ENCODE results near the gene BBS9.

Gene BBS9

DNA sequence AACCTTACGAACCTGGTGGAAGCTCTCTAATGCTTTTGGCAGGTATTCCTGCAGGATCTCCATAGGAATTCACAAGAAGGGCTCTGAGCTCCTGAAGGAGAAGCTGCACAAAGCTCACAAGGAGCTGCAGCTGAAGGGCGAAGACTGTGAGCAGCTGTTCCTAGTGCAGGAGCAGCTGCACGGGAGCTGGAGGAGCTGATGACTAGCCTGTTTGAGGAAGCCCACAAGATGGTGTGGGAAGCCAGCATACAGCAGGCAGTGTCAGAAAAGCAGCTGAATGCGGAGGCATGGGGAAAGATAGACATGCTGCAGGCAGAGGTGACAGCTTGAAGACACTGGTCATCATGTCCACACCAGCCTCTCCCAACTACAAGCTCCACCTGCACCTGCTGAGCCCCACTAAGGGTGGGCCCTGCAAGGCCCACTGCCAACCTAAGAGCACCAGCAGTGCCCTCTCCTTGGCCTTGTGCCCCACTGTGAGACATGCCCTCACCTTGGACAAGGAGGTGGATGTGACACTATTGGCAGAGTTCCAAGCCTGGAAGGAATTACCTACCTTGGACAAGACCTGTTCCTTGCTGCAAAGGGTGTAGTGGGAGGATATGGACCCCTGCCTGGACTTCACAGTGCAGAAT is 250.6 kb downstream of the BBS9 start:
- TF ChIP-seq, protein P1, sequence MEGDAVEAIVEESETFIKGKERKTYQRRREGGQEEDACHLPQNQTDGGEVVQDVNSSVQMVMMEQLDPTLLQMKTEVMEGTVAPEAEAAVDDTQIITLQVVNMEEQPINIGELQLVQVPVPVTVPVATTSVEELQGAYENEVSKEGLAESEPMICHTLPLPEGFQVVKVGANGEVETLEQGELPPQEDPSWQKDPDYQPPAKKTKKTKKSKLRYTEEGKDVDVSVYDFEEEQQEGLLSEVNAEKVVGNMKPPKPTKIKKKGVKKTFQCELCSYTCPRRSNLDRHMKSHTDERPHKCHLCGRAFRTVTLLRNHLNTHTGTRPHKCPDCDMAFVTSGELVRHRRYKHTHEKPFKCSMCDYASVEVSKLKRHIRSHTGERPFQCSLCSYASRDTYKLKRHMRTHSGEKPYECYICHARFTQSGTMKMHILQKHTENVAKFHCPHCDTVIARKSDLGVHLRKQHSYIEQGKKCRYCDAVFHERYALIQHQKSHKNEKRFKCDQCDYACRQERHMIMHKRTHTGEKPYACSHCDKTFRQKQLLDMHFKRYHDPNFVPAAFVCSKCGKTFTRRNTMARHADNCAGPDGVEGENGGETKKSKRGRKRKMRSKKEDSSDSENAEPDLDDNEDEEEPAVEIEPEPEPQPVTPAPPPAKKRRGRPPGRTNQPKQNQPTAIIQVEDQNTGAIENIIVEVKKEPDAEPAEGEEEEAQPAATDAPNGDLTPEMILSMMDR (conservative IDR thresholded peaks at IDR 0.05; ENCODE audit: control insufficient read depth, insufficient read depth, low read depth, low read length), result no peak
- no peak overlapping the region for H3K4me3 ChIP-seq (ENCODE audit: control insufficient read depth, low read depth, low read length)
- no peak for DNase-seq (ENCODE audit: low read depth)

DNA sequence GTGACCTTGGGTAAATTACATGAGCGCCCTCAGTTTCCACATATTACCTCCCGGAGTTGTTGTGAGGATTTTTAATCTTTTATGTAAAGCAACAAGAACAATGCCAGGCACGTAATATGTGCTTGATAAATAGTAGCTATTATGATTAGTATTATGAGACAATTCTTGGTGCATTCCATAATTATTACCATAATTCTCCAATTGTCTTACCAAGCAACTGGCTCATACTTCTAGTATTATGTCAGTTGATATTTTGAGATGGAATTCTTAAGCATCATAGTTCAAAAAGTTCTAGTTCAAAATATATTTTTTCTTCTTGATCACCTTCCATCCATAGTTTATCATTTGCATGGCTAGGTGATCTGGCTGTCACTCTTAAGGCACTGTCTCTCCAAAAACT is 259.0 kb downstream of the BBS9 start:
- TF ChIP-seq, protein P1 (conservative IDR thresholded peaks at IDR 0.05; ENCODE audit: control insufficient read depth, insufficient read depth, low read depth, low read length), result no peak
- no peak overlapping the region for H3K4me3 ChIP-seq (ENCODE audit: control insufficient read depth, low read depth, low read length)
- no peak for DNase-seq (ENCODE audit: low read depth)

DNA sequence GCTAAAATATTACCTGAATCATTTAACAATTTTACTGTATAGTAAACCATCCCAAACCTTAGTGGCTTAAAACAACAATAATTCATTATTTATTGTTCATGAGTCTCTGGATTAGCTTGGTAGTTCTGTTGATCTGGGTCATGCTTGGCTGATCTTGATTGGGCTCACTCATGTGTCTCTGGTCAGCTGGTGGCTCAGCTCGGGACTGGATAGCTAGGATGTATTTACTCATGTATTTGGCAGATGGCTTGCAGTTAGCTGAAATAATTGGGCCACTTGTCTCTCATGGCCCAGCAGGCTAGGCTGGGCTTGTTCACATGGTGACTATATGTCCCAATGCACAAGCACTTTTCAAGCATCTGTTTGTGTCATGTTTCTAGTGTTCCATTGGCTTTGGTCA is 262.8 kb downstream of the BBS9 start:
- DNase-seq (ENCODE audit: low read depth), result no peak
- no peak overlapping the region for H3K4me3 ChIP-seq (ENCODE audit: control insufficient read depth, low read depth, low read length)
- TF ChIP-seq, protein P1 (conservative IDR thresholded peaks at IDR 0.05; ENCODE audit: control insufficient read depth, insufficient read depth, low read depth, low read length), result no peak

DNA sequence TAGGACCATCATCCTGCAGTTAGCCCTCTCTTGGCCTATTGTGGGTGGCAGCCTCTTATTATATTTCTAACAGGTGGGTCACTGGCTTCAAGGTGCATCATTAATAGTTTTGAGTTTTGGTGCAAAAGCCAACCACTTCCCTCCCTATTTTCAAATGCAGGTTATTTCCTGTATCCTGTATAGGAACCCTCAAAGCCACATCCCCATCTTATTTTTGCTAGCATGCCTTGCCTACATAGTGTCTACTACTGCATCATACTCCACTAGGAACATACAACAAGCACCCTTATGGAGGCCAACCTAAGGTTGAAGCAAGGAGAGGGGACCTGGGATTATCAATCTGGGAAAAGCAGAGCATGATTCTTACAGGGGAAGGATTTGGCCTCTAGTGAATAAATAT is 264.4 kb downstream of the BBS9 start:
- H3K4me3 ChIP-seq (ENCODE audit: control insufficient read depth, low read depth, low read length), result no peak overlapping the region
- TF ChIP-seq, protein P1 (conservative IDR thresholded peaks at IDR 0.05; ENCODE audit: control insufficient read depth, insufficient read depth, low read depth, low read length), result no peak
- no peak for DNase-seq (ENCODE audit: low read depth)

DNA sequence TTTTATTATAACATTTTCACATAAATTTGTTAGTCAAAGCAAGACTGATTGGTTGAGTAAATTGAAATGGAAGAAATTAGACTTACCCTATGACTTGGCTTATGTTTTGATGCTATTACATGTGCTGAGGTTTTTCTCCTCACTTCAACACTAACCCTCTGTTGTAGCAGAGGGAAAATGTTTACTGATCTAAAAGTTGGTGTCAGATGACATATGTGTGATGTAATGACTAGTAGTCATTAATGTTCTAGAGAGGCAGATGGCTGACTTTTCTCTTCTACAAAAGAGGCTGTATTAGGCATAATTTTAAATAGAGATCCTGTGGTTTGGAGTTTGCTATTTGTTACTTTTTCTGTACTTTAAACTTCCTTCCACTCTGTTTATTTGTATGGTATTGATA is 266.0 kb downstream of the BBS9 start:
- H3K4me3 ChIP-seq (ENCODE audit: control insufficient read depth, low read depth, low read length), result no peak overlapping the region
- DNase-seq (ENCODE audit: low read depth), result peak; percentile 19
- TF ChIP-seq, protein P1 (conservative IDR thresholded peaks at IDR 0.05; ENCODE audit: control insufficient read depth, insufficient read depth, low read depth, low read length), result no peak

DNA sequence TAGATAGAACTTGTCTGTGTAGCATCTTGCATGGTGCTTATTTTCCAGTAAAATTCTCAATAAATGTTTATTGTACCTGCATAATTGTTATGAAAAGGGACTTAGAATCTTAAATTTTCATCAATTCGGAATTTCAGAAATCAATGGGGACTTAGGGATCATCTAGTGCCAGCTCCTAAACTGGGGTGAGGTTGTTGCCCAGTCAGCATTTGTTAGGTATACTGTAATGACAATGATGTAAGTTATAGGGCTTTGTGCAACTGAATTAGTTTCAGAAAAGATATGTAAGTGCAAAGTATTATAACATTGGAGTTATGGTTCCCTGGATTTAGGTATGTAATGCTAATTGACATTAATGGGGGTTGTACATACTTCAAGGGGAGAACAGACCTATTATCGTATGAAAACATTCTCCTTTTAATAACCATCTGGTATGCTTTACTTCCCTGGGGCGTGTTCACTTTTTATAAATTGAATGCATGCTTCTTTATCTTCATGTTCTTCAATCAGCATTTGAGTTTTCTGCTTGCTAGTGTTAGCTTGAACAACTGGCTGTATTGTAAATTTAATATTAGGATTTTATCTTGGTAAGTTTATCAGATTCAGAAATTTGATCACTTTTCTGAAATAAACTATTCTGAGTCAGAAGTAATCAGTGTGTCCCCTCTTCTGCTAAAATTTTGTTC is 270.3 kb downstream of the BBS9 start:
- H3K4me3 ChIP-seq (ENCODE audit: control insufficient read depth, low read depth, low read length), result no peak overlapping the region
- TF ChIP-seq, protein P1 (conservative IDR thresholded peaks at IDR 0.05; ENCODE audit: control insufficient read depth, insufficient read depth, low read depth, low read length), result no peak
- DNase-seq (ENCODE audit: low read depth), result no peak
